SKM-1 treated with dmso at 0.1 percent for 144 hours (cell line): Measurements from ENCODE around the gene AK8.

Experiments used
- DNase-seq: peaks from one replicate; lab custom pipeline; 2025; ENCODE audit not compliant: unreplicated experiment; lab: John Stamatoyannopoulos, UW

The AK8 gene

GRCh38 chr9:132888151-132888550 is 10.1 kb upstream of the AK8 start:
- DNase-seq = no peak

DNA sequence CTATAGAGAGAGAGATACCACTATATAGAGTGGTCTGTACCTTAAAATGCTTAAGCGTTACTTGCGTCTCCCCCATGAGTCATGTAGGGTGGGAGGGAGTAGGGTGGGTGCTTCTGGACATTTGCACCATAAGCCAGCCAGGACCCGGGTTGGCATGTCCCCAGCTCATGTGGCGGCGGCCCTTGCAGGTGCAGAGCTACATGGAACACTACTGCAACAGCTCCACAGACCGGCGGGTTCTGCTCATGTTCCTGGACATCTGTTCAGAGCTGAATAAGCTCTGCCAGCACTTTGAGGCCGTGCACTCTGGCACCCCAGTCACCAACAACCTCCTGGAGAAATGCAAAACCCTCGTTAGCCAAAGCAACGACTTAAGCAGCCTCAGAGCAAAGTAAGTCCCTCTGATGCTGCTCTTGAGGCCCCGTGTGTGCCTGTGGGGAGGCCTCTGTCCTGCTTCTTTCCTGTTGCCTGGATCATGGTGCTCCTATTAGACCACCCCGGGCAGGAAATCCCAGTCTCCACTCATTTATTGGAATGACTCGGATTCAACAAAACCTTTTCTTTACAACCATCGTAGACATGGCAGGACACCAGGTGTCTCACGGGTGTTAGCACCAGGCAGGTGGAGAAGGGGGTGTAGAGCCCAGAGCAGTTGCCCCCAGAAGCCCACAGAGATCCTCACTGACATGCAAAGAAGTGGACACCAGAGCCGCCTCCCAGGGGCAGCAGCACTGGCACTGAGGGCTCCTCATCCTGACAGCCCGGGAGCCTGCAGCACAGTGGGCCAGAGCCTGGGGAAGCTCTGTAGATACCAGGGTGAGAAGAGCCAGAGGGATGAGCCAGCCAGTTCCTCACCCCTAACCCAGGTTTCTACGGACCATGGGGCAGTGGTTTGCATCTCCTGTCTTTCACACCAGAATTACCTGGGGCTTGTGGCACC is 9.4 kb upstream of the AK8 start:
- DNase-seq = no peak

GRCh38 chr9:132886334-132886725 is 8.2 kb upstream of the AK8 start:
- DNase-seq = no peak

DNA sequence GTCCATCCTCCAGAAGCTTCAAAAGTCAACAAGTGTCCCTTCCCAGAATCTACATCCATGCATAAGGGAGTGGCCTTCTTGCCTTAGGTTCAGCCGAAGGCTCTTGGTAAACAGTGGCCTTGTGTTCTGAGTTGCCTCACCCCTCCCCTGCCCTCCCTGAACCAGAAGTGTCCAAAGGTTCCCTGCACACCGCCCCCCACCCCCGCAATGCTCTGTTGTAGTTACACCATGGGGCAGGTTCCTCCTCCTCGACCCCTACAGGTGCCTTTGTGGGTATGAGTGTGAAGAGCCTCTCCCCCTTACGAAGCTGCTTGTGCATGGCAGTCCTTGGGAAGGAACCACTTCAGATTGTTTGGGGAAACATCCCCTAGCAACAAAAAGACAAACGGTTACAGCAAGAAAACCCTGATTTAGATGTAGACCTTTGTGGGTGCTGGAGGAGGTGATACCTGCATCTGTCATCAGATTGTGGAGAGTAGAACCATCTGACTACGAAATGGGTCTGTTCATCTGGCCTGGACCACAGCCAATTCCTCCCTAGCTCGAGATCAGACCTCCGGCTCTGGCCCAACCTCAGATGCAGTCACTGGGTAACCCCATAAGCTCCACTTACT is 7.7 kb upstream of the AK8 start:
- peak; percentile 35 for DNase-seq

DNA sequence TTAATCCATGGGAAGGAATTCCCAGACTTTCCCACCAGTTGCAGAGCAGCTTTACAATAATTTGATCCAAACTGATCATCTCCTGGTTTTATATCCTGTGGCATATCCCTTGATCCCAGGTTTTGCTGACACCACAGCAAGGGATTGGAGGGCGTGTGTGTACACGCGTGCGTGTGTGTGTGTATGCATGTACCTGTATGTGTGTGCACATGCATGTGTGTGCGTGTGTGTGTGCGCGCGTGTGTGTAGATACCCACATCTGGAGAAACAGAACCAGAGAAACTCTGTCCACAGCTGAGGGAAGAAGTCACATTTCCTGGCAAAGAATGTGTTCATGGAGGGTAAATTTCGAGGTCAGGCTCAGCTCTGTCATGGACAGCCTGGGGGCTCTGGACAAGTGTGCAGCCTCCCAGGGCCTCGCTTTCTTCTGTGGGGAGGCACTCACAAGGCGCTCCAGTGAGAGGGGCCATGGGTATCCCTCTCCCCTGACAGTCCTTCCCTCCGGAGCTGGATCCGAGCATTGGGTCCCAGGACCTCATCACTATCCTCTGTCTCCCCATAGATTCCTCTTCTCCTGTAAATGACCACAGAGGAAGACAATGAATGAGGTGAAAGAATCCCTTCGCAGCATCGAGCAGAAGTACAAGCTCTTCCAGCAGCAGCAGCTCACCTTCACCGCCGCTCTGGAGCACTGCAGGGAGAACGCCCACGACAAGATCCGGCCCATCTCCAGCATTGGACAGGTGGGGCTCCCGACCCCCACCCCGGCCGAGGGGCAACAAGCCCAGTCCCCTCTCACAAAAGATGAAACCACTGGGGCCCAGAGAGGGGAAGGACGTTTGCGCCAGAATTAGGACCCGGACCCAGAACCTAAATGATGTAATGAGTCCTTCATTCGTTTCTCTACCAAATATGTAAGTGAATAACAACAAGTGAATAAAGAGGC is 5.5 kb upstream of the AK8 start:
- no peak for DNase-seq

DNA sequence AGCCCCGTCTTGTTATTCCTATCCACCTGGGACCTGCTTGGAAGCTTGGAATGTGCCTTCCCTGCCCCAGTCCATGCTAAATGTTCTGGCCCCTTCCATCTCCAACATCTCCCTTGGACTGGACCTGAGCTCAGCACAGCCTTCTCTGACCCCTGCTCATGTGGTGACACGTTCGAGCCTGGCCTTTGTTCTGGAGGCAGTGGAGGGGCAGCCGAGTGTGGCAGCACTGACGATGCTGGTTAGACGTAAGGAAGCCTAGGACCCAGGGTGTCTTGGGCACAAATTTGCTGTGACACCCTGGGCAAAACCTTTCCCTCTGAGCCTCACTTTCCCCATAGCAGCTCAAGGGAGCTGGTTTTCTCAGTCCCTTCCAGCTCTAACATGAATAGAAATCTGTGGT is 4.5 kb upstream of the AK8 start:
- no peak for DNase-seq

- no peak for DNase-seq
These were observed 3.7 kb upstream of the AK8 start for GRCh38 chr9:132881826-132882225.

- DNase-seq = no peak
These were observed 2.2 kb upstream of the AK8 start for GRCh38 chr9:132880324-132880661.

DNA sequence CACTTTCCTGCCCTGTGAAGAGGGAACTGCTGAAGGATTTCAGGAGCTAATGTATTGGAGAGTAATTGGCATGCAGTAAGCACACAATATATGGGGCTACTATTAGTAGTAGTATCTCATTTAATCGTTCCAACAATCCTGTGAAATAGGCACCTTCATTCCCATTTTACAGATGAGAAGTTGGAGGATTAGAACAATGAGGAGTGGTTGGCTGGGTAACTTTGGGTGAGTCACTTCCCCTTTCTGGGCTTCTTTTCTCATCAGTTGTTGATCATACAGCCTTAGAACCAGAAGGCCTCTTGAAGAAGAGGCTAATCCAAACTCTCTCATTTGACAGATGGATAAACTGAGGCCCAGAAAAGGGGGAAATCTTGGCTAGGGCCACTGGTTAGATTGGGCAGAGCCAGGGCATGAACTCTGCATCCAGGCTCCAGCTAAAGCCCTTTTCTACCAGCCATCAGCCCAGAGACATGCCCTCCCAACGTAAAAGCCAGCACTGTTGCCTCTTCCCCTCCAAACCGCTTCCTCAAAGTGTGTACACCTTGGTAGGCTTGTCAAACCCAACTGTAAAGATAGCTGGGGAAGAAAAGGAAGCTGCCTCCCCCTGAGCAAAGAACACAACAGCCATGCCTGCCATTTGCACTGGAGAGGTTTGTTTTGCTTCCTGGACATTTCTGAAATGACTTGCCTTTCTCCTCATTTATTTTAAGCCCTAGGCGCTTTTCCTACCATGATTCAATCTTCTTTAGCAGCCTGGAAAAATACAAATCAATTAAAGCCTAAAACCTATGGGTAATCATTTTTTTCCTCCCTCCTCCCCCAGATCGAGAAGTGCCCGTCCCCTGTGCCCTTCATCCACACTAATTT is 1.6 kb upstream of the AK8 start:
- DNase-seq = peak; percentile 56

- peak; percentile 3 for DNase-seq
These were observed 792 bp upstream of the AK8 start, which contains the start of gene SPACA9 for GRCh38 chr9:132878695-132879456. Gene SPACA9 (plus strand): TSS chr9:132878898. CDS start chr9:132883948, 5,050 bp downstream.

DNA sequence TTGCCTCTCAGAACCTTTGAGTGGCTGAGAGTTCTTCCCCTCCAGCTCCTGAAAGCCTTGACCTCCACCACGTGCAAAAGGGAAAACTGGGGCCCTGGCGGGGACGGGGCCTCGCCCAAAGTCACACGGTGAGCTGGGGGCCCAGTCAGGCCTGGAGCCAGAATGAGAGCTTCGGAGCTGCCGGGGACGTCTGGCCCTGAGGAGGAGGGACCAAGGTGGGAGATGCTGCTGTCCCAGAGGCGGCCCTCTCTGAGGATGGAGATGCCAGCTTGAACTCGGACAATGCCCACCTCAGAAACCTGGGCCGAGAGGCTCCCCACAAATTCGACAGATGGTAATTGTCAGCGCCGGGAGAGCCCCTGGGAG is 643 bp downstream of the AK8 start:
- DNase-seq = no peak

DNA sequence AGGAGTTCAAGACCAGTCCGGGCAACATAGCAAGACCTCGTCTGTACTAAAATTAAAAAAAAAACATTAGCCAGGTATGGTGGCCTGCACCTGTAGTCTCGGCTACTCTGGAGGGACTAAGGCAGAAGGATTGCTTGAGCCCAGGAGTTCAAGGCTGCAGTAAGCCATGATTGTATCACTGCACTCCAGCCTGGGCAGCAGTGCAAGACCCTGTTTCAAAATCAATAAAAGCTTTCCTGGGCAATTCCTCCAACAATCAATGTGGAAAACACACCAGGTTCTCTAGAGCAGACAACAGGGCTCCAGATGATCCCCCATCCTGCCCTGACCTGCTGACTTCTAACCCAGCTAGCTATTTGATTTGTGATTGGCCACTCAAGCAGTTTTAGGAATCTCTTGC is 1.2 kb downstream of the AK8 start:
- no peak for DNase-seq

GRCh38 chr9:132875159-132875558 is 2.9 kb downstream of the AK8 start:
- no peak for DNase-seq

DNA sequence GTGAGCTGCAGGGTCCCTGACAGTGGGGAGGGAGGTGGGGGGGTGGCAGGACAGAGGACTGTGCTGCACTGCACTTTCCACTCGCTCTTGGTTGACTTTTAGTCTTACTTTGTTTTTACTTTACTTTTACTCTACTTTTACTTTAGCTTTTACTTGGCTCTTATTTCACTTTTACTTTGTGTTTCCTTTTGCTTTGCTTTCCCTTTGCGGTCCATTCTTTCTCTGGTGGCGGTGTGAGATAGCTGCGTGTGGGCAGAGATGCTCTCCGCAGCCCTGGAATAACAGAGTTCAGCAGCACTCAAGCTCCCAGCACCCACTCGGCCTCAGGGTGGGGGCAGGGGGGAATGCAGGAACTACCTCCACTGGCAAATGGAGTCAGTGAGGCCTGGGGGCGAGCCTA is 4.7 kb downstream of the AK8 start:
- DNase-seq = no peak

DNA sequence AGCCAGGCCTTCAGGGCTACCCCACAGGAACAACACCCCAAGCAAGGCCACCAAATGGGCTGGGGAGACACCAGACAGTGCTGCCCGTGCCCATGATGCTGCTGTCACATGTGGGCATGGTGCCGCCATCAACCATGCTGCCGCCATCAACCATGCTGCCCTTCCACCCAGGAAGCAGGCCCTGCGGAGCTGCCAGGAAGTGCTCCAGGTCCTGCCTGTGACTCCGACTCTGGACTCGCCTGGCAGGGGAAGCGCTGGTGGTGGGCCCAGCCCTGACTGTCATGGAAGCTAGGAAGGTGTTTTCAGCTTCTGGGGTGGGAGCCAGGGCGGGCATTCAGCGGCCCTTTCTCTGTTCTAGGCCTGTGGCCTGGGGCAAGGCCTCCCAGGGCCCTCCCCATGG is 8.8 kb downstream of the AK8 start:
- no peak for DNase-seq

GRCh38 chr9:132866898-132867297 is 11.2 kb downstream of the AK8 start:
- DNase-seq = no peak

GRCh38 chr9:132864691-132865090 is 13.4 kb downstream of the AK8 start:
- no peak for DNase-seq

GRCh38 chr9:132864277-132864676 is 13.8 kb downstream of the AK8 start:
- no peak for DNase-seq

- DNase-seq = no peak
These were observed 15.0 kb downstream of the AK8 start for GRCh38 chr9:132863096-132863495.

- no peak for DNase-seq
These were observed 15.6 kb downstream of the AK8 start for GRCh38 chr9:132862533-132862932.
